ENCODE data around the gene ESR1.
"Not testable (repeated sequence)": the region's sequence is repeated elsewhere in the genome, so short reads cannot be mapped to it uniquely, and the experiment has no call there.

ESR1 gene

DNA sequence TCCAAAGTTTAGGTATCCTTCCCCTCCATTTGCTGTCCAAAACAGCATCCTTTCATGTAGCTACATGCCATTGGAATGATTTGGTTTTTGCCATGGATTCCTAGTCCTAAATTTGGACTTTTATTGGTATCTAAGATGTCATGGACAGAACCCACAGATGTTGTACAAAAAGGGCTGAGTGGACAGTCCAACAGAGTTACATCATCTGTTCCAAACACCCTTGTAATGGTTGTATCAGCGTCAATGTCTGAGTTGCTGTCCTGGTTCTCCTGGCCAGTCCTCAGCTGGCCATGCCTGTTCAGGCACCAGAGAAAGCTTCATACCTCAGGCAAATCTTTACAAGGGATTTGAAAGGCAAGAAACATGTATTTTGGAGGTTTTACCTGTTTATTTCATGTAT is 191.3 kb downstream of the ESR1 start:
- DNase-seq: no peak

DNA sequence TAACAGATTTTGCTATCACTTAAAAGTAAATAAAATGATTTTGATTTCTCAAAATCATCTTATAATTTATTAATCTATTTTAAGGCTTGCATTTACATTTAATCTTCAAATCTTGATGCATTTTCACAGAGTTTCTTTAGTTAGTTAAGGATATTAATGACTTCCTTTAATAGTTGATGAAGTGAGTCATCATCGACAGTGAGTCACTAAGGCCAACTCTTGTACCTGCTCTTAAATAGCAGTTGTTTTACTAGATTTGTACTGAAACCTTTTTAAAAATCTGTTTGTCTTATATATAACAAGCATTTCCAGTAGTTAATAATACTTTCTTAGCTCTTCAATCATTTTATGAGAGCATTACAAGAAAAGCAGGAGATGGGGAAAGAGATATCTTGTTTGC is 191.7 kb downstream of the ESR1 start:
- no peak for DNase-seq

DNA sequence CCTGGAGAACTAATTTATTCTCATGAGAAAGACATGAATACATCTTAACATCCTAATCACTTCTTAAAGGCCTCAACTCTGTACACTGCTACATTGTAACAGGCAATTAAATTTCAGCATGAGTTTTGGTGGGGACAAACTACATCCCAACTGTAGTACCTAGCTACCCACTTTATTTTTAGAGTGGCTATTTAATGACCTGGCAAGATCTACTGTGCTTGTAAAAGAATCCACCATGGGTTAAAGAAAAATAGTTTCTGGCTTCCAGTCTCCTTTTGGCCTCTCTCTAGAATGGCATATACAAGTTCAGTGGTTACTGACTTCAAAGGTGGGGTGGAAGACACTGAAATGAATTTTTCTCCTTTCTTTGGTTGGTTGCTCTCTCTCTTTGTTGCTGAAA is 193.9 kb downstream of the ESR1 start:
- no peak for DNase-seq

DNA sequence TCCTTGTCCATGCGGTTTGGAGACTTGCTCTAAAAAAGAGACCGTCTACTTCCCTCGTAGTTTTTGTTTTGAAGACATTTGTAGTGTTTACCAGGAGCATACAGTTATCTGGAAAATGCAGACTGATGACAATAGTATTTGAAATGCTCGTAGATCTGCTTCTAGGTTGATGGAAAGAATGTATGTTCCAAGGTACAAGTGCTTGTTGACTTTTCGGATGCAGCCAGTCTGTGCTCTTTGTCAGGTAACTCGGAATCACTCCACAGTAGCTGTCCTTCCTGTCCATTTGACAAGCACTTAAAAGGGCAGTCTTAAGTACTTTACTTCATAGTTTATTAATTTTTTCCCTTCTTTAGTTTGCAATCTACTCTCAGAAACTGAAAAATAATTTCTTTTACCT is 194.8 kb downstream of the ESR1 start:
- no peak for DNase-seq

DNA sequence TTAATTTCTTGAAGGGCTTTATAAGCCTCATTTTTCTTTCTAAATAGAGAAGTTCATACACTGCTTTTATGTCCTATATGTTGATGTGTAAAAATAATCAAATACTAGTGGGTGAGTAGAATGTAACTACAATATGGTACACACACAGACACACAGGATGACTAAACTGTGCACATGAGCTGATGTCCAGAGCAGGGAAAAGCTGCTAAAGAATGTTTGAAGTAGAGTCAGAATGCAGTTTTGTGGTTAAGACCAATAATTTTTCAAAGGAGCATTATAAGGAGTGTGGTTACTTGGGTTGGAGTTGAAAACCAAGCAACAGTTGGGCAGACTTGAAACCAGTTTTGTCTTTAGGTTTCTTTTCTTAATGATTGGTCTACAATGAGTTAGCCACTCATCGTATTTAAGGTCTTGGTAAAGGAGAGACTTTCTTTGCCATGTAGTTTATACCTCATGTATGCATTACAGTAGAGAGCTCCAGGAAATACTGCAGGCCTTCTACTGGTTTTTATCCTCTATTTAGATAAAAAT is 196.6 kb downstream of the ESR1 start:
- DNase-seq: no peak

DNA sequence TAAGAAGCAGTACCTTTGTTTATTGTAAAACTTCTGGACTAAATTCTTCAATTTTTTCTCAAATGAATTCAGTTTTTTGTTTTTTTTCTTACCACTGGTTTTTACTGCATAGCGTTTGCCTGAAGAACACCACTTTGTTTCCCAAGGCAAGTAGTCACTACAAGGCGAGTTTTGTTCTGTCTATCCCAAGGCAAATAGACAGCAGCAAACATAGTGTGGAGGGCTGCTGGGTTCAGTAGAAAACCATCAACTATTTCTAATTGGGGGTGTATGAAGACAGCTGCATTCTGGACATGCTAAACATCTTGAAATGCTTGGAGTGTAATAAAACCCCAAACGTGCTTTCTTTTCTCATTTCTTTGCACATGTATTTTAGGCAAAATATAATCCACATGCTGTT is 197.4 kb downstream of the ESR1 start:
- DNase-seq: no peak

DNA sequence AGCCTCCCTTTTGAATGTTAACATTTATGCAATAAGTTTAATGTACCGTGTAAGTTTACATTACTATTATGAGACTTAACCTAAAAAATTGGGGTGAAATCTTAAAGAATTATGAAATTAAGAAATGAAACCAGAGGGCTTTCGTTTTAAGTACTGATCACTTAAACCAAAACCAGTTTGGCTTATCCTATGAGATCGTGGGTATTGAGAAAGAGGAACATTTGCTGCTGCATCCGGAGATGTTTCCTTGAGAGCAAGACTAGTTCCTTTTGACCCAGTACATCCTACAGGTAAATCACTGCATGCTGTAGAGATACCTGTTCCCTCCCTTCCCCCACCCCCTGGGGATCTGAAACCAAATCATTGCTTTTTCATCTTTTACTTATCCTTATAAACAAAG is 201.3 kb downstream of the ESR1 start:
- no peak for DNase-seq

DNA sequence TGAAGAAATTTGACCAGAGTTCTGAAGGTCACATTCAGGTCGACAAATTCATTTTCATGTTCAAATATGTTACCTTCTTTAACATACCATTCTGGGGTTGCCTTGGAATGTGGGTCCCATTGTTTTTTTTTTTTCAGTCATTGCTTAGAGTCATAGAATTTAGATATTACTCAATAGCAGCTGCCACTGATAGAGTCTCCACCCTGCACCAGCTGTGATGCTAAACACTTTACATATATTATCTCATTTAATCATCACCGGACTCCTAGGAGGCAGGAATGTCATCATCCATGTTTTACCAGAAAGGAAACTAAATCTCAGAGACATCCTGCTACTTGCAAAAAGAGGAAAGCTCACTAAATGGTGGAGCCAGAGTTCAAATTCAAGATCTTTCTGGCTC is 204.7 kb downstream of the ESR1 start:
- no peak for DNase-seq

DNA sequence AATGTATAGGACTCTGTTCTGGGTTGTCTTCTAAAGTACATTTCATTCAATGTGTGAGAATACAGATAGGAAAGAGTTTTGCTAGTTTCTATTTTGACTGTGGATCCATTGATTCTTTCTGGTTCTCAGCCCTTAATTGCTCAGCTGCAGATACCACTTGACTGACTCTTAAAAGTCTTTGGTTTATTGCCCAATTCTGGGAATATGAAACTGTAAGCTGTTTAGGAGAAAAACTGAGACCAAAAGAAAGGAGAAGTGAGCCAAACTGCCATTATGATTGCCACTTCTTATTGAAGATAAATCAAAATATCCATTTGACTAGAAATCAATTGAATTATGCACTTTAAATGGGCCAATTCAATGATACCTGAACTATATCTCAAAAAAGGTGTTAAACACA is 211.4 kb downstream of the ESR1 start:
- no peak for DNase-seq

DNA sequence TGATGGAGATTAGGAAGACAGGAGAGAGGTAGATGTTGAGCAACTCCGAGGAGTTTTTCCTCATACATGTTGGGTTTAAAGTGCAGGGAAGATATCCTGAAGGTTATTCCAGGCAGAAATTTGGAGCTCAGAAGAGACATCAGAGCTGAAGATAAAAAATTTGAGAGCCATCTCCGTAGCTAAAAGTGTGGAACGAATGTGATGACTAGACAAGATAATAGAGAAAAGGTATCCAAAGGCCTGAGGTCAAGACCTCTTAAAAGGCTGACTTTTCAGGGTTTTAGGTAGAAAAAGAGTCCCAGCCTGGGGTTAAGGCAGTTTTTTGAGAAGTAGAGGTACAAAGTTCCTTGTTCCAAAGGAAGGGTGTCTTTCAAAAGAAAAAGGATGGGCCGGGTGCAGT is 214.8 kb downstream of the ESR1 start:
- DNase-seq: no peak

DNA sequence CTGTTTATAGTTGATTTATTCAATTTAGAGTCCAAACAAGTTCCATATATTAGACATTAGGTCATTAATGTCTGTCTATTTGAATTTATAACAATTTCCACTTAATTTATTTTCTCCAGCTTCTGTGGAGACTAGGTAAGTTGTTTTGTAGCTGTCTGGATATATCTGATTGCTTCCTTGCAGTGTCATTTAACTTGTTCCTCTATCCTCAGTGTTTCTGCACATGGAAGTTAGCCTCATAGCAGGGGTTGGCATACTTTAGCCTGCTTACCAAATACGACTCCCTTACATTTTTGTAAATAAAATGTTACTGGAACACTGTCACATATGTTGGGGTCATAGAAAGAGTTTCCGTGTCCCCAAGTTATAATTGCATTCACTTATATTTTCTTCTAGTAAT is 216.1 kb downstream of the ESR1 start:
- no peak for DNase-seq

DNA sequence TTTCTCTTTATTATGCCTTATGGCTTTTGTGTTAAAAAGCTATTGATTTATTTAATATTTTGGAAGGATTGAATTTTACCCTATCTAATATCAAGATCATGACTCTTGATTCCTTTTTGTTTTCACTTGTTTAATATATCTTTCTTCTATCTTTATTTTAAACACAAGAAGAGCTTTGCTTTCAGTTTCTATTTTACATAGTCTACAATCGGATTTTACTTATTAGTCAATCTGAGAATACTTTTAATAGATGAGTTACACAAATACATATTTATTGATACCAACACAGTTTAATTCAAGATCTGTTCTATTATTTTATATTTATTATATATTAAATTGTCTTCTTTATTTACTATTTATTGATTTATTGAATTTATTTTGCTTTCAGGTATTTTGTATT is 218.8 kb downstream of the ESR1 start:
- no peak for DNase-seq

DNA sequence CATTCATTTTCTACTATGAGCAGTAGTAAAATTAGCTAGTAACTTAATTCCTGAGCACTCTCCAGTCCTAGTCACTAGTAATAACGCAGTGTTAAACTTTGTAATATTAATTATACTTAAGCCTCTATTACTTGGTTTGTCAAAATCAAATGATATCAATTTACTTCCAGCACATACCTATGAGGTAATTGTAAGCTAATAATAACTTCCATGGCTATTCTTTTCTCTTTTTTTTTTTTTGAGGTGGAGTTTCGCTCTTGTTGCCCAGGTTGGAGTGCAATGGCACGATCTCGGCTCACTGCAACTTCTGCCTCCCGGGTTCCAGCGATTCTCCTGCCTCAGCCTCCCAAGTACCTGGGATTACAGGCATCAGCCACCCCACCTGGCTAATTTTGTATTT is 219.3 kb downstream of the ESR1 start:
- not testable (repeated sequence) for DNase-seq

DNA sequence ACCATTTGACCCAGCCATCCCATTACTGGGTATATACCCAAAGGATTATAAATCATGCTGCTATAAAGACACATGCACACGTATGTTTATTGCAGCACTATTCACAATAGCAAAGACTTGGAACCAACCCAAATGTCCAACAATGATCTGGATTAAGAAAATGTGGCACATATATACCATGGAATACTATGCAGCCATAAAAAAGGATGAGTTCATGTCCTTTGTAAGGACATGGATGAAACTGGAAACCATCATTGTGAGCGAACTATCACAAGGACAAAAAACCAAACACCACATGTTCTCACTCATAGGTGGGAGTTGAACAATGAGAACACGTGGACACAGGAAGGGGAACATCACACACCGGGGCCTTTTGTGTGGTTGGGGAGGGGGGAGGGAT is 226.3 kb downstream of the ESR1 start:
- DNase-seq: not testable (repeated sequence)

DNA sequence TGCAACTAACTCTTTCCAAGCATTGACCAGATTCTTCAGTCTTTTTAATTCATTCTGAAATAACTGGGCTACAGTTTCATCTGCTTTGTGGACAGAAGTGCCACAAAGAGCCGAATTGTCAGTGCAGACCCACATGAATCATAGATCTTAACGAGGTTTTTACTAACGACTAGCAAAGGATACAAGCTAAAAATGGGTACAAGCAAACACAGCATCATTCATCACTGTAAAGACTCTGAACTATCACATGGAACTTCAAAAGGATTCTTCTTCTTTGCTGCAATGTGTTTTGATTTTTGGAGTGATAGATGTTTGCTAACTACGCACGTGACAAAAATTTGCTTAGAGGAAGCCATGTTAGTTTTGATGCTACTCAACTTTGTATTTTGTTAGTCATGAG is 227.1 kb downstream of the ESR1 start:
- no peak for DNase-seq

DNA sequence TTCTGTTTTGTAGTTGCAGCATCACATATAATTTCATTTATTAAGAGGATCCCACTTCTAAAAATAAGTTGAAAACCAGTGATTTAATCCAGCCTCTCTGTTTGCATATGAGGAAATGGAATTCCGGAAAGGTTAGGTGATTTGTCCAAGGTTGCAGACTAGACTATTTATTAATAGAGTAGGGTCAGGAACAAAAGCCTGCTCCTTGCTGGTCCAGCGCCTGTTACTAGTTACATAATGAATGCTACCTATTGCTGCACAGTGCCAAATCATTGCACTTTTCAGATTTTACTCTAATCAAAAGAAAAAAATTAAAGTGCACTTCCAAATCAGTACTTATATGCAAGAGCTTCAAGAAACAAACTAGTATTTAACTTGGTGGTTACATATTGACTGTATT is 238.6 kb downstream of the ESR1 start:
- no peak for DNase-seq

DNA sequence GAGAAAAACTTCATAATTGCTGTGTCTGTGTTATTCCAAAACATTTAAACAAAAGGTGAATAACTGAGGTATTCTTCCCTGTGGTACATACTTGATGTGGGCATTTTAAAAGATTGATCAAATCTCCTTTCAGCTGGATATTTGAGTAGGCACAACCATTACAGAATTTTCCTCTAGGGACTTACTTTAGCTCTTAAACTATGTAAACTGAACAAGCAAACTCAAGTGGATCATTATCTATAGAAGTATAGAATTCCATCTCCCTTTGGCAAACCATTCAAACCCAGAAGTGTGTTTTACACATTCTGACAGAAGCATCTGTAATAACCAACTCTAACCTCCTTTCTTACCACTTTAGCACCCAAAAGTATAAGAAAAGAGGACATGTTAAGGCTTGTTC is 241.4 kb downstream of the ESR1 start:
- no peak for DNase-seq

DNA sequence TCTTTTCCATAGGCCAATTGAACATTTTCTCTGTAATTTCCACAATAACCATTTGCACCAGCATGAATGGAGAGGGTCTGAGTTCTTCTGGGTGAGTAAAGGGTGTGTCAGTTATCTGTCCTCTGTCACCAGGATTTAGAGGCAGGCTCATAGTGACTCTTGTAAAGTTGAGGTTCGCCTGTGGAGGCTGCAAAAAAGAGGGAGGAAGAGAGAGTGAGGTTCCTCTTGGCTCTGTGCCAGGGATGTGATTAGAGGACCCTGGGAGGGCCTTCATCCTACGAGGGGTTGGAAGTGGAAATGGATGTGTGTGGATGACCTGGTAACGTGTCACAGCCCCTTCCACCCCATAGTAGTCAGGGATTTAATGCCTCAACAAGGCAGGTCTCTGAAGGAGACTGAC is 242.0 kb downstream of the ESR1 start:
- no peak for DNase-seq

DNA sequence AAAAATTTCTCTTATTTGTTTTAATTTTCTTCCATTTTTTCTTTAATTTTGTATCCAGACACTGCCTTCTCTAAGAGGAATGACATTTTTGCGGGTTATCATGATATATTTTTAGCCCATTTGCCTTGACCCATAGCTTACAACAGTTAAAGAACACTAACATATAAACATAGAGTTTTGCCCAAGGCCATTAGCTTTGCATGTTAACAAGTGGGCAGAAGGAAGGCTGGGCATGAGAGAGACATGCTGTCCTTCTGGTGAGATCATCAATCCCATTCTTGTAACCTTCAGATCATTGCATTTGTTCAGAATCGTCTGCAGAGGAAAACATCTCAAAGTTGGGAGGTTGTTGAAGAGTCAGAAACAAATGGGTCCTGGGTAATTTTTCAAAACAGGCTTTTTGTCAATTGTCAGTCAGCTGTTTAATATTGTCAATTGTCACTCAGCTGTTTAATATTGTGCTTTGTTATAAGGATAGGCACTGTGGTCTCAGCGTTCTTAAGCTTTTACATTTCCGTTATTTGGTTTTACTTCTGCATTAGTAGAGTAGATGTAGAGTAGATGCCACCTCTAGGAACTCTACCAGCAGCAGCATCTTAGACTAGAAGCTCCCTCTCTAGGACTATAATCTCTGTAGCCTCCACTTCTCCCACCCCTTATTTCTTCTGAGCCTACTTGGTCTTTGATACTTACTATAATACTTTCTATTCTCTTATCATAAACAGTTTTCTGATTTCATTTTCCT is 243.1 kb downstream of the ESR1 start:
- no peak for DNase-seq

DNA sequence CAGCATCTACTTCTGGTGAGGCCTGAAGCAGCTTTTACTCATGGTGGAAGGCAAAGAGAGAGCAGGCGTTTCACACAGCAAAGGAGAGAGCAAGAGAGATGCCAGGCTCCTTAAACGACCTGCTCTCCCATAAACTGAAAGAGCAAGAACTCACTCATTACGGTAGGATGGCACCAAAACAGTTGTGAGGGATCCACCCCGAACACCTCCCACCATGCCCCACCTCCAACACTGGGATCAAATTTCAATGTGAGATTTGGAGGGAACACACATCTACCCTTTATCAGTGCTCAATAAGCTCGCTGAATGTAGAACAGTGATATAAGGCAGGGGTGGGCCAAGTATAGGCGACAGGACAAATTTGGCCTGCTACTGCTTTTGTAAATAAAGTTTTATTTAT is 244.6 kb downstream of the ESR1 start:
- DNase-seq: no peak

DNA sequence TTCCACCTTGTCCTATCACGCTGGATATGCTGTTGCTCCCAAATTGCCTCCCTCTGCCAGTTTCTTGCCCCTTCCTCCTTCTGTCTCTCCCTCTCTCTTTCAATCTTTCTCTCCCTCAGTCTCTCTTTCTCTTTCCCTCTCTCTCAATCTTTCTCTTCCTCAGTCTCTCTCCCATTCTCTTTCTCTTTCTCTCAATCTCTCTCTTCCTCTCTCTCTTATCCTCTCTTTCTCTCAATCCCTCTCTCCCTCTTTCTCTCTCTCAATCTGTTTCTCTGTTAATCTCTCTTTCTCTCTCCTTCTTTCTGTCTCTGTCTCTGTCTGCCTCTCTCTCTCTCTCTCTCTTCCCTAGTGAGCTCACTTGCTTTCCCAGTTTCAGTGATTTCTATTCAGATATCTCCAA is 245.8 kb downstream of the ESR1 start:
- DNase-seq: no peak

DNA sequence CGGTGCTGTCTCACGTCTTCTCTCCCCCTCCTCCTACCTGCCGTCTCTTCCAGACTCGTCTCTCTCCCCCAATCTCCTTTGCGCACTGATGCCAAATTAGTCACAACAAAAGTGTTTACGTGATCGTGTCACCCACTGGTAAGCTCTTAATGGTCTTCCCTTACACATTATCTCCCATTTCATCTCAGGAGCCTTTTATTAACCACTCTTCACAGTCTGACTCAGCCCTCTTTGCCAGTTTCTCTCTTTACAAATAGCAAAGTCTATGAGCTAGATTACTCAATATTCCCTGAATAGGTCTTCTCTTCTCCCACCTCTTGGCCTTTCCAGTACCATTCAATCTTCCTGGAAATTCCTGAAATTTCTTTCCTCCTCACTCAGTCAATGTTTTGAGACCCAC is 247.0 kb downstream of the ESR1 start:
- DNase-seq: no peak

DNA sequence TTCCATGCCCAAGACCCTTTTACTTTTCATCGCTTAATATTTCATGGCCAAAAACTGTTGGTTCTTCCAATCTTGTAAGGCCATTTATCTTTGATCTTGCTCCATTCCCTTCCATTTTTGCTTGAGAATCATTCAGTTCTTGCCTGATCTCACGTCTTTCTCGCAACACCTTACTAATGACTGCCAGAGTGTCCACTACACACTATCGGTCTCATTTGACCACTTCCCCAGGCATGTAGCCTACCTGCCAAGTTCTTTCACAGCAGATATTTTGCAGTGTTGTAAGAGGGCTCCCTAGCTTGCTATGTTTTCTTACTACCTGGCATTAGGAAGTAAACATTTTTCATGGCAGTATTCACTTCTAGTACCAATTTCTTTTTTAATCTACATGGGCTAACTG is 248.0 kb downstream of the ESR1 start:
- no peak for DNase-seq

DNA sequence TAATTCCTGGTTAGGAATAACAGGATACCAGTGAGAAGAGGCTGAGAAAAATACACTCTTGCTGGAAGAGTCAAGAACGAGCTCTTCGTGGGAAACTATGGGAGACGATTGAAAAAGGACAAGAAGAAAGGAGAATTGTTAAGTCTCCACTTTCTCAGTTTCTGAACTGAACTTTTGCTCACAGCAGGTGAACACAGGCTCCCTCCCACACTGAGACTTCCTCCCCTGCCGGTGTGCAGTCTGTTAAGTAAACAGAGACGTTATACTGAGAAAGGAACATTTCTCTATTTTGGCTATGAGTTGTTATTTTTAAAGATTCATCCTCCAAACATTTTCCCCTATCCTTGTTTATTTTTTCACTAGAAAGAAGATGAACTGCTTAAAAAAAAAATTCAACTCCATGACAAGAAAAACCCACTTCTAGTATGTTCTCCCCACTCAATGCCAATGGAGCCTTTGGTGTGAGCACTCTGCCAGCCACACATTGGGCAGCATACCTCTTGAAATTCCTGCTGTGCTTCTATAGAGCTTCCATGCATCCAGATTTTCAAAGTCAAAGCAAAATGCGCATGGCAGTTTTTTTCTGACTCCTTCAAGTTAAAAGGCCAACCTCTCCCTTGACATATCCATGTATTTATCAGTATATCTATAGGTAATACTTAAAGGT is 250.5 kb downstream of the ESR1 start:
- no peak for DNase-seq

DNA sequence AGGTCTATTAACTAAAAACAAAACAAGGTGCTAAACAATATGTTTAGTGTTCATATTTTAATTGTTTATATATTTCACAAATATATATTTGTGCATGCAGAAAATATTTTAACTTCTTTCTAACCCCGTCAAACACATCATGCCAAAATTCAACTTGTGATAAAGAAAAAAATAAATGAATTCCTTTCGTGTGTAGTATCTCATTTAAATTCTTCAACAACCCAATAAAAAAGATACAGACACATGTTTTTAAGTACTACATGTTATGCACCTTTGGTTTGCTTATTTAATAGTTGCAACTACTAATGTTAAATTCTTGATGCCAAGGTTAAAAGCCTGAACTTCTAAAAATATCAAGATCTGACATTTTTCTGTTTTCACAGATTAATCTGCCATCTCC is 252.4 kb downstream of the ESR1 start:
- DNase-seq: no peak

Data from stimulated activated CD4-positive, alpha-beta T cell treated with anti-CD3 and anti-CD28 coated beads, Interleukin-12 subunit alpha, Interleukin-12 subunit beta, amount 100 ng/mL, for 4 hours (primary cell).